Testis (tissue), 3 donors: ENCODE measurements around the gene IL4I1. TPM values are rescaled to one million over a fixed set of nuclear protein-coding genes. Genes with fewer than 3 reads are reported as not detected.

Source experiments
- DNase-seq: peaks from one replicate; pipeline ENCODE4 v3.0.0-alpha.2; 2019
- H3K27ac ChIP-seq, 2 donors: fragments of 200-600 bp; sonication (generic); one replicate each; pipeline ENCODE4 v1.5.1; 2019
- H3K27me3 ChIP-seq: fragments of 200-600 bp; sonication (generic); one replicate; pipeline ENCODE4 v1.5.1; 2019
- H3K36me3 ChIP-seq: fragments of 200-600 bp; sonication (generic); one replicate; pipeline ENCODE4 v1.5.1; 2017; ENCODE audit warnings: low read depth; ENCODE audit errors: missing control alignments
- H3K4me1 ChIP-seq: fragments of 200-600 bp; sonication (generic); one replicate; pipeline ENCODE4 v1.5.1; 2019
- H3K4me3 ChIP-seq, 2 donors: fragments of 200-600 bp; sonication (generic); one replicate each; pipeline ENCODE4 v1.5.1; 2017 to 2019
- H3K9me3 ChIP-seq: fragments of 200-600 bp; sonication (generic); one replicate; pipeline ENCODE4 v1.5.1; 2017
- POLR2A ChIP-seq: fragments of 450-650 bp; IDR thresholded peaks from one replicate; pipeline ENCODE4 v1.6.1; 2017; ENCODE audit warnings: antibody characterized with exemption, mild to moderate bottlenecking, moderate library complexity
- WGBS, 2 donors: methylation state at CpG; one replicate each; pipeline ENCODE4 v1.1.5; 2018; 5-methylcytosine and 5-hydroxymethylcytosine counted together
- intact Hi-C: fragments of 100-400 bp; cut with DNase I; formaldehyde crosslinking; loops from one replicate; pipeline ENCODE4 v1.15.1; 2023; ENCODE audit warnings: low total_unique reads
- polyA plus RNA-seq: library from polyadenylated mRNA; stranded (reverse); fragments of 350-450 nt; fragmentation: Illumina TruSeq; extraction: RNeasy Lipid Tissue Mini Kit (QIAGEN cat#74804); gene quantifications from one replicate; pipeline ENCODE4 v1.2.3, GENCODE V29; 2014; ENCODE audit warnings: low read depth, low replicate concordance; ENCODE audit not compliant: insufficient read depth
- total RNA-seq, 2 donors: library from RNA; depleted of rRNA; stranded (reverse); fragments of >200 nt; gene quantifications; one replicate each; pipeline ENCODE4 v1.2.3, GENCODE V29; 2016
- TF ChIP-seq, protein P1 (sequence below), 3 experiments: fragments of 450-650 bp in 2 of 3; fragments of 200-600 bp in 1 of 3; sonication (generic) in 1 of 3; IDR thresholded peaks; one replicate each; pipeline ENCODE4 v1.5.1; 2016 to 2019; ENCODE audit warnings: antibody characterized with exemption in 3 of 3, mild to moderate bottlenecking in 2 of 3, moderate library complexity in 1 of 3

The IL4I1 gene
- total and polyA plus RNA-seq, 3 donors from 2014 or later, result 17.1 to 61.9 (median 20.4) TPM

DNA sequence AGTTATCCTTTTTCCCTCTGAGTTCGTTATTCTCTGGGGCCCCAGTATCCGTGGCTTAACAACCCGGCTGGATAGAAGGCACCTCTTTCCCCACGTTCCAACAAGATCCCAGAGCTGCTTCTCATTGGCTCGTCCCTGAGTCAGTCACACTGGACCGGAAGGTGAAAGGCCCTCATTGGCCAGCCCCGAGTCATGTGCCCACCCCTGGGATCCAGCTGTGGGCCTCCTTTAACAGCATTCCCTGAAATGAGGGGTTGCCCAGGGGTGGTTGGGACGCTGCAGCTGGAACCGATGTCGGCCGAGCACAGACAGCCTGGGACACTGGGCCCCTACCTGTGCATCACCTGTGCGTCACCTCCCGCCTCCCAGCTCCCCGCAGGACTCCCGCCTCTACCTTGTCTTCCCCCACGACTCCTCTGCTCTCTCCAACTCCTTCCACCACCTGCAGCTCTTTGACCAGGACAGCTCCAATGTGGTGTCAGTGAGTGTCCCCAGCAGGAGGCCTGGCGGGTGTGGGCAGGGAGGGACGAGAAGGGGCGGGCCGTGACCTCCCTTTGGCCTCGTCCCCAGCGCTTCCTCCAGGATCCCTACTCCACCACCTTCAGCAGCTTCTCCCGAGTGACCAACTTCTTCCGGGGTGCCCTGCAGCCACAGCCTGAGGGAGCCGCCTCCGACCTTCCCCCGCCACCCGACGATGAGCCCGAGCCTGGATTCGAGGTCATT lies 14.9 kb downstream of the IL4I1 start:
- DNase-seq, result peak; percentile 88
- Histone ChIP-seq H3K36me3 (peaks cover 4% of the 10 kb centered on the region), H3K27me3 (no peaks in the 10 kb centered on the region), H3K9me3 (no peaks in the 10 kb centered on the region), H3K4me1 (peaks cover 8% of the 10 kb centered on the region), H3K4me3 (no peak overlapping the region), H3K27ac (no peak overlapping the region)
- WGBS, 2 donors, result 69 to 74% methylated on average over 30 of the region's 31 CpGs
- intact Hi-C loops, result no loop called here
- TF ChIP-seq, protein P1, sequence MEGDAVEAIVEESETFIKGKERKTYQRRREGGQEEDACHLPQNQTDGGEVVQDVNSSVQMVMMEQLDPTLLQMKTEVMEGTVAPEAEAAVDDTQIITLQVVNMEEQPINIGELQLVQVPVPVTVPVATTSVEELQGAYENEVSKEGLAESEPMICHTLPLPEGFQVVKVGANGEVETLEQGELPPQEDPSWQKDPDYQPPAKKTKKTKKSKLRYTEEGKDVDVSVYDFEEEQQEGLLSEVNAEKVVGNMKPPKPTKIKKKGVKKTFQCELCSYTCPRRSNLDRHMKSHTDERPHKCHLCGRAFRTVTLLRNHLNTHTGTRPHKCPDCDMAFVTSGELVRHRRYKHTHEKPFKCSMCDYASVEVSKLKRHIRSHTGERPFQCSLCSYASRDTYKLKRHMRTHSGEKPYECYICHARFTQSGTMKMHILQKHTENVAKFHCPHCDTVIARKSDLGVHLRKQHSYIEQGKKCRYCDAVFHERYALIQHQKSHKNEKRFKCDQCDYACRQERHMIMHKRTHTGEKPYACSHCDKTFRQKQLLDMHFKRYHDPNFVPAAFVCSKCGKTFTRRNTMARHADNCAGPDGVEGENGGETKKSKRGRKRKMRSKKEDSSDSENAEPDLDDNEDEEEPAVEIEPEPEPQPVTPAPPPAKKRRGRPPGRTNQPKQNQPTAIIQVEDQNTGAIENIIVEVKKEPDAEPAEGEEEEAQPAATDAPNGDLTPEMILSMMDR (IDR thresholded peaks at IDR 0.05), result no peak
- no peak for TF ChIP-seq POLR2A

DNA sequence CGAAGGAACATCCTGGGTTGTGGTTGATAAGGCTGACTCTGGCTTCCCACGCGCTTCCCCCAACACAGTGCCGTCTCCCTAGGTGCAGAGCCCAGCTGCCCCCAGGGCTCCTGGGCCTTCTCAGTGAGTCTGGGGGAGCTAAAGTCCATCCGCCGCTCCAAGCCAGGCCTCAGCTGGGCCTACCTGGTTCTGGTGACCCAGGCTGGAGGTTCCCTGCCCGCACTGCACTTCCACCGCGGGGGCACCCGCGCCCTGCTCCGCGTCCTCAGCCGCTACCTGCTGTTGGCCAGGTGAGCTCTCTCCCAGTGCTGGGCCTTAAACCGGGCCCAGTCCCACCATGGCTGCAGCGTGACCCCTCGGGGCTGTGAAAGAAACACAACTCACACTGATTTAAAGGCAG lies 15.5 kb downstream of the IL4I1 start:
- Histone ChIP-seq H3K27me3 (no peaks in the 10 kb centered on the region), H3K4me3 (no peak overlapping the region), H3K27ac (no peak overlapping the region), H3K9me3 (no peaks in the 10 kb centered on the region), H3K4me1 (peaks cover 8% of the 10 kb centered on the region), H3K36me3 (peaks cover 4% of the 10 kb centered on the region)
- intact Hi-C loops, result no loop called here
- no peak for TF ChIP-seq POLR2A
- TF ChIP-seq, protein P1 (IDR thresholded peaks at IDR 0.05), result no peak
- 77 to 91% methylated on average over 16 to 17 of the region's 17 CpGs for WGBS, 2 donors
- DNase-seq, result no peak

DNA sequence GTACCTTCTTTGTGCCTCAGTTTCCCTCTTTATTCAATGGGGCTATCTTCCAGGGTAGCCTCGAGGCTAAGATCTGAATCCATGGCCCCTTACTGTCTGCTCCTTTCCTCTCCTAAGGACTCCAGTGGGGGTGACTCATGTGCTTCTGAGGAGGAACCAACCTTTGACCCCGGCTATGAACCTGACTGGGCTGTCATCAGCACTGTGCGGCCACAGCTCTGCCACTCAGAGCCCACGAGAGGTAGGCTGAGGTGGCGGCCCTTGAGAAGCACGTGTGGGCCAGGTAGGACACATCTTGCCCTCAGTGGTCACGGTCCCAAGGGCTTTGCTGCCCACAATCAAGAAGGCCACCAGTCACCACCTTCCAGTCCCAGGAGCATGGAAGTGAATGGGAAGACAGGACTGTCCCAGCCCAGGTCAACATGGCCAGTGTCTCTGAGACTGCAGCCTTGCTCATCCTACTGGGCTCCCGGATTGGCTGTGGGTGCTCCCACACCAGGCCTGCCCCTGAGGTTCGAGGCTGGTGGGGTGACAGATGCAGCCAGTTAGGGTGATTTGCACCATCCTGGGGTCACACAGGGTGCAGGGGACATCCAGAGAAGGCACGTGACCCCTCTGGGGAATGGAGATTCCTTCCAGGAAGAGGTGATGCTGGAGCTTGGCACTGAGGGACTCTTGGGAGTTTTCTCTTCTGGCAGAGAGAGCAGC lies 16.4 kb downstream of the IL4I1 start:
- intact Hi-C loops, result no loop called here

DNA sequence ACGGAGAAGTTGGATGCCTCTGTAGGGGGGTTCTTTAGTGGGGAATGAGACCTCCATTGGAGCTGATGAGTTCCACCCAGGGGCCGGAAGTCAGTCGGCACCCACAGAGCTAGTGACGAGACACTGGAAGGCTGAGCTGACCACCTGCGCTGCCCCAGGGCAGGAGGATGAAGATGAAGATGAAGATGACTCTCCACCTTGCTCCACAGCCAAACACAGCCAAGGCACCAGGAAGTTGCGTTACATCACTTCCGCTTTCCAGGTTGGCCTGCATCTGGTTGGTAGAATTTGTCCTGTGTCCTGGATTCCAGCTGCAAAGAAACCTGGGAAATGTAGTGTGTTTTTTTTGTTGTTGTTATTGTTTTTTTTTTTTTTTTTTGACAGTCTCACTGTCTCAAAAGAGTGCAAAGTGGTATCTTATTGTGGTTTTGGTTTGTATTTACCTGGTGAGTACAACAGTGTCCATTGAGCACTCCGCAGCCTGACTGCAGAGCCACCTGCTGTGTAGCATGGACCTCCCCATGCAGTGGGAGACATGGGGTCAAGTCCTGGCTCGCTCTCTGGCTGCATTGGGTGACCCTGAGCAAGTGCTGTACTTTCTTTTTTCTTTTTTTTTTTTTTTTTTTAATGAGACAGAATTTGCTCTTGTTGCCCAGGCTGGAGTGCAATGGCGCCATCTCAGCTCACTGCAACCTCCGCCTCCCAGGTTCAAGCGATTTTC lies 17.3 kb downstream of the IL4I1 start:
- 79 to 90% methylated on average over 12 of the region's 12 CpGs for WGBS, 2 donors
- intact Hi-C loops, result no loop called here
- no peak for TF ChIP-seq POLR2A
- TF ChIP-seq, protein P1 (IDR thresholded peaks at IDR 0.05), result no peak
- peaks cover 19% of the 10 kb centered on the region for H3K4me1 ChIP-seq
- no peak overlapping the region for H3K4me3 ChIP-seq
- no peak for DNase-seq
- no peaks in the 10 kb centered on the region for H3K27me3 ChIP-seq
- no peak overlapping the region for H3K27ac ChIP-seq
- H3K36me3 ChIP-seq, result peaks cover 2% of the 10 kb centered on the region
- H3K9me3 ChIP-seq, result no peaks in the 10 kb centered on the region

More for the DNA sequence above, 16.4 kb downstream of the IL4I1 start:
- H3K27me3 ChIP-seq, result no peaks in the 10 kb centered on the region
- no peak for DNase-seq
- 89 to 95% methylated on average over 5 to 10 of the region's 10 CpGs for WGBS, 2 donors
- H3K4me1 ChIP-seq, result peaks cover 14% of the 10 kb centered on the region
- H3K36me3 ChIP-seq, result peaks cover 4% of the 10 kb centered on the region
- H3K9me3 ChIP-seq, result no peaks in the 10 kb centered on the region
- H3K27ac ChIP-seq, result no peak overlapping the region
- TF ChIP-seq, protein P1 (IDR thresholded peaks at IDR 0.05), result no peak
- no peak overlapping the region for H3K4me3 ChIP-seq
